SK-N-SH treated with all-trans-retinoic acid at 6 μM for 48 hours (cell line): Measurements from ENCODE around the gene RGR.

Source experiments
- ATAC-seq: fragments of 200-7000 bp; cut with Tn5 transposase; 3 replicates; pipeline ENCODE4 v1.9.1; 2020; ENCODE audit warnings: mild to moderate bottlenecking, moderate library complexity
- ARNTL ChIP-seq: fragments of 450-650 bp; formaldehyde crosslinking; IDR thresholded peaks from 2 replicates; pipeline ENCODE4 v1.5.0; 2020; ENCODE audit warnings: low read depth, mild to moderate bottlenecking, moderate library complexity, borderline replicate concordance
- BACH2 ChIP-seq: fragments of 250-450 bp; sonication (Bioruptor Pico); IDR thresholded peaks from 2 replicates; pipeline ENCODE4 v1.9.0; 2021; ENCODE audit warnings: mild to moderate bottlenecking, borderline replicate concordance
- CSDC2 ChIP-seq: fragments of 250-450 bp; sonication (Bioruptor Pico); IDR thresholded peaks from 2 replicates; pipeline ENCODE4 v1.5.0; 2020; ENCODE audit warnings: mild to moderate bottlenecking, moderate library complexity
- CSRNP3 ChIP-seq: fragments of 250-450 bp; sonication (Bioruptor Pico); IDR thresholded peaks from 2 replicates; pipeline ENCODE4 v1.5.1; 2021; ENCODE audit warnings: mild to moderate bottlenecking, moderate library complexity
- ESRRG ChIP-seq: fragments of 250-450 bp; sonication (Bioruptor Pico); IDR thresholded peaks from 2 replicates; pipeline ENCODE4 v1.6.1; 2021; ENCODE audit warnings: mild to moderate bottlenecking
- GLIS3 ChIP-seq: fragments of 250-450 bp; sonication (Bioruptor Pico); IDR thresholded peaks from 2 replicates; pipeline ENCODE4 v1.5.0; 2020; ENCODE audit warnings: mild to moderate bottlenecking, moderate library complexity
- ISL1 ChIP-seq: fragments of 250-450 bp; sonication (Bioruptor Pico); IDR thresholded peaks from 2 replicates; pipeline ENCODE4 v2.1.2; 2022; ENCODE audit warnings: mild to moderate bottlenecking, moderate library complexity
- OSR1 ChIP-seq: fragments of 250-450 bp; sonication (Bioruptor Pico); IDR thresholded peaks from 2 replicates; pipeline ENCODE4 v1.8.0; 2022; ENCODE audit warnings: moderate library complexity, mild to moderate bottlenecking, inconsistent platforms
- PATZ1 ChIP-seq: fragments of 250-450 bp; sonication (Bioruptor Pico); IDR thresholded peaks from 2 replicates; pipeline ENCODE4 v1.8.0; 2020; ENCODE audit warnings: mild to moderate bottlenecking, moderate library complexity, borderline replicate concordance
- POU6F1 ChIP-seq: fragments of 250-450 bp; sonication (Bioruptor Pico); IDR thresholded peaks from 2 replicates; pipeline ENCODE4 v1.8.0; 2021; ENCODE audit warnings: low read depth, mild to moderate bottlenecking, moderate library complexity, borderline replicate concordance
- PPARA ChIP-seq: fragments of 250-450 bp; sonication (Bioruptor Pico); IDR thresholded peaks from 2 replicates; pipeline ENCODE4 v1.5.0; 2020; ENCODE audit warnings: mild to moderate bottlenecking, borderline replicate concordance
- RARB ChIP-seq: fragments of 250-450 bp; sonication (Bioruptor Pico); IDR thresholded peaks from 2 replicates; pipeline ENCODE4 v1.8.0; 2021; ENCODE audit warnings: mild to moderate bottlenecking, moderate library complexity
- SNAI2 ChIP-seq: fragments of 250-450 bp; sonication (Bioruptor Pico); IDR thresholded peaks from 2 replicates; pipeline ENCODE4 v1.5.0; 2020; ENCODE audit warnings: mild to moderate bottlenecking, moderate library complexity
- TCF4 ChIP-seq: fragments of 250-450 bp; sonication (Bioruptor Pico); IDR thresholded peaks from 2 replicates; pipeline ENCODE4 v1.8.0; 2021; ENCODE audit warnings: mild to moderate bottlenecking, moderate library complexity, borderline replicate concordance
- TOX ChIP-seq: fragments of 250-450 bp; sonication (Bioruptor Pico); IDR thresholded peaks from 2 replicates; pipeline ENCODE4 v1.8.0; 2021; ENCODE audit warnings: mild to moderate bottlenecking, moderate library complexity, borderline replicate concordance
- TSHZ2 ChIP-seq: fragments of 250-450 bp; sonication (Bioruptor Pico); IDR thresholded peaks from 2 replicates; pipeline ENCODE4 v1.5.0; 2020; ENCODE audit warnings: mild to moderate bottlenecking, moderate library complexity
- ZC3H10 ChIP-seq: fragments of 250-450 bp; sonication (Bioruptor Pico); IDR thresholded peaks from 2 replicates; pipeline ENCODE4 v1.5.1; 2021; ENCODE audit warnings: mild to moderate bottlenecking, moderate library complexity
- ZFP3 ChIP-seq: fragments of 250-450 bp; sonication (Bioruptor Pico); IDR thresholded peaks from 2 replicates; pipeline ENCODE4 v1.5.0; 2020; ENCODE audit warnings: mild to moderate bottlenecking, moderate library complexity
- ZFP30 ChIP-seq: fragments of 450-650 bp; formaldehyde crosslinking; IDR thresholded peaks from 2 replicates; pipeline ENCODE4 v1.5.0; 2022; ENCODE audit warnings: mild to moderate bottlenecking, moderate library complexity
- ZNF565 ChIP-seq: fragments of 450-650 bp; formaldehyde crosslinking; conservative IDR thresholded peaks from 2 replicates; pipeline ENCODE4 v1.5.0; 2020; ENCODE audit warnings: low read depth, mild to moderate bottlenecking, moderate library complexity
- ZNF70 ChIP-seq: fragments of 450-650 bp; formaldehyde crosslinking; IDR thresholded peaks from 2 replicates; pipeline ENCODE4 v1.5.0; 2020; ENCODE audit warnings: mild to moderate bottlenecking, moderate library complexity
- ZNF8 ChIP-seq: fragments of 450-650 bp; formaldehyde crosslinking; IDR thresholded peaks from 2 replicates; pipeline ENCODE4 v1.5.0; 2020; ENCODE audit warnings: mild to moderate bottlenecking, moderate library complexity

The RGR gene

GRCh38 chr10:84256510-84257342 is 11.9 kb downstream of the RGR start:
- TF ChIP-seq ZNF8 (CRISPR knock-in tag): no peak
- no peak for TF ChIP-seq OSR1
- TF ChIP-seq ISL1 (CRISPR knock-in tag): no peak
- TF ChIP-seq CSRNP3: no peak
- TF ChIP-seq ESRRG (CRISPR knock-in tag): no peak
- no peak for TF ChIP-seq ARNTL (CRISPR knock-in tag)
- no peak for TF ChIP-seq CSDC2 (CRISPR knock-in tag)
- TF ChIP-seq TOX (CRISPR knock-in tag): no peak
- TF ChIP-seq PATZ1 (CRISPR knock-in tag): no peak
- TF ChIP-seq ZFP30: no peak
- TF ChIP-seq GLIS3 (CRISPR knock-in tag): no peak
- no peak for ATAC-seq

- ATAC-seq: no peak
- TF ChIP-seq CSRNP3: no peak
- TF ChIP-seq OSR1: no peak
- TF ChIP-seq ZNF70 (CRISPR knock-in tag): no peak
- no peak for TF ChIP-seq ARNTL (CRISPR knock-in tag)
- TF ChIP-seq GLIS3 (CRISPR knock-in tag): no peak
- no peak for TF ChIP-seq ZFP3
- no peak for TF ChIP-seq TCF4
- TF ChIP-seq ZC3H10 (CRISPR knock-in tag): no peak
- no peak for TF ChIP-seq POU6F1 (CRISPR knock-in tag)
- TF ChIP-seq ISL1 (CRISPR knock-in tag): no peak
- no peak for TF ChIP-seq ZNF565 (CRISPR knock-in tag)
- TF ChIP-seq CSDC2 (CRISPR knock-in tag): no peak
- TF ChIP-seq PPARA (CRISPR knock-in tag): no peak
Observed at GRCh38 chr10:84257343-84258020, 12.6 kb downstream of the RGR start.

- no peak for ATAC-seq
- TF ChIP-seq ESRRG (CRISPR knock-in tag) (no peak), PATZ1 (CRISPR knock-in tag) (no peak), BACH2 (CRISPR knock-in tag) (no peak), RARB (no peak), OSR1 (no peak), PPARA (CRISPR knock-in tag) (no peak), TOX (CRISPR knock-in tag) (no peak), ZC3H10 (CRISPR knock-in tag) (no peak), SNAI2 (CRISPR knock-in tag) (no peak), GLIS3 (CRISPR knock-in tag) (no peak), ZNF8 (CRISPR knock-in tag) (no peak), POU6F1 (CRISPR knock-in tag) (no peak), ISL1 (CRISPR knock-in tag) (no peak), TSHZ2 (CRISPR knock-in tag) (no peak), ZFP3 (no peak)
Observed at GRCh38 chr10:84258034-84258695, 13.3 kb downstream of the RGR start.
